HEK293 (cell line): ENCODE measurements around the gene MPPED2.

Source experiments
- CTCF ChIA-PET: fragments of 350-600 bp; formaldehyde crosslinking; extraction: SDS; loops from one replicate; lab custom pipeline; 2021; ENCODE audit warnings: antibody characterized with exemption; lab: Yijun Ruan, JAX
- POLR2A ChIA-PET: fragments of 300-600 bp; formaldehyde crosslinking; extraction: SDS; loops from one replicate; lab custom pipeline; 2020; ENCODE audit warnings: antibody characterized with exemption, inconsistent platforms; lab: Yijun Ruan, JAX
- H3K27ac ChIP-seq: fragments of 200-500 bp; sonication (Bioruptor generic); 2 replicates; pipeline ENCODE4 v1.5.1; 2014; ENCODE audit warnings: low read depth, low read length, control low read depth, inconsistent platforms; ENCODE audit errors: extremely low read depth
- H3K36me3 ChIP-seq, 2 experiments: fragments of 200-500 bp in 1 of 2; sonication (Bioruptor generic) in 1 of 2; 1 replicate in 1 of 2; 2 replicates in 1 of 2; pipeline ENCODE4 v1.5.1; 2014 to 2017; ENCODE audit warnings: inconsistent platforms in 2 of 2, low read length in 2 of 2; ENCODE audit not compliant: control insufficient read depth in 2 of 2, insufficient read depth in 1 of 2
- H3K4me1 ChIP-seq: fragments of 200-500 bp; sonication (Bioruptor generic); 2 replicates; pipeline ENCODE4 v1.5.1; 2014; ENCODE audit warnings: mild to moderate bottlenecking, low read length, inconsistent platforms; ENCODE audit not compliant: control insufficient read depth, insufficient read depth
- H3K4me3 ChIP-seq: 2 replicates; pipeline ENCODE4 v1.5.1; 2011; ENCODE audit warnings: low read depth, mild to moderate bottlenecking, control low read depth, low read length, moderate library complexity
- H3K9me3 ChIP-seq: fragments of 200-500 bp; sonication (Bioruptor generic); 2 replicates; pipeline ENCODE4 v1.5.1; 2014; ENCODE audit warnings: low read depth, low read length, inconsistent platforms; ENCODE audit not compliant: control insufficient read depth, insufficient read depth
- BCL11A ChIP-seq: fragments of 450-650 bp; formaldehyde crosslinking; IDR thresholded peaks from 2 replicates; pipeline ENCODE4 v1.5.1; 2016; ENCODE audit warnings: low read depth, missing biosample characterization, missing genetic modification characterization
- BCL6B ChIP-seq: fragments of 450-650 bp; formaldehyde crosslinking; IDR thresholded peaks from 2 replicates; pipeline ENCODE4 v1.5.1; 2017; ENCODE audit warnings: missing biosample characterization, missing genetic modification characterization
- KLF8 ChIP-seq: fragments of 450-650 bp; formaldehyde crosslinking; IDR thresholded peaks from 2 replicates; pipeline ENCODE4 v1.5.1; 2016; ENCODE audit warnings: missing biosample characterization, missing genetic modification characterization
- SALL2 ChIP-seq: fragments of 450-650 bp; formaldehyde crosslinking; IDR thresholded peaks from 2 replicates; pipeline ENCODE4 v1.5.0; 2017; ENCODE audit warnings: missing biosample characterization, mild to moderate bottlenecking, missing genetic modification characterization, borderline replicate concordance
- SP2 ChIP-seq: fragments of 450-650 bp; formaldehyde crosslinking; IDR thresholded peaks from 2 replicates; pipeline ENCODE4 v1.5.1; 2016; ENCODE audit warnings: missing biosample characterization, missing genetic modification characterization
- TCF7L2 ChIP-seq: IDR thresholded peaks from 2 replicates; pipeline ENCODE4 v1.6.1; 2011; ENCODE audit warnings: low read depth, mild to moderate bottlenecking, inconsistent platforms, low read length, moderate library complexity, borderline replicate concordance
- ZBTB10 ChIP-seq: fragments of 450-650 bp; formaldehyde crosslinking; IDR thresholded peaks from 2 replicates; pipeline ENCODE4 v1.5.1; 2016; ENCODE audit warnings: missing biosample characterization, missing genetic modification characterization
- ZBTB26 ChIP-seq: fragments of 450-650 bp; formaldehyde crosslinking; optimal IDR thresholded peaks from 2 replicates; pipeline ENCODE3; 2016; ENCODE audit warnings: missing biosample characterization, mild to moderate bottlenecking, missing genetic modification characterization
- ZBTB48 ChIP-seq: fragments of 450-650 bp; formaldehyde crosslinking; IDR thresholded peaks from 2 replicates; pipeline ENCODE4 v1.5.1; 2016; ENCODE audit warnings: missing biosample characterization, missing genetic modification characterization
- ZBTB7A ChIP-seq: fragments of 450-650 bp; formaldehyde crosslinking; IDR thresholded peaks from 2 replicates; pipeline ENCODE4 v1.5.1; 2016; ENCODE audit warnings: low read depth, missing biosample characterization, missing genetic modification characterization
- ZFP69B ChIP-seq: fragments of 450-650 bp; formaldehyde crosslinking; IDR thresholded peaks from 2 replicates; pipeline ENCODE4 v1.5.1; 2016; ENCODE audit warnings: missing biosample characterization, missing genetic modification characterization
- ZNF391 ChIP-seq: fragments of 450-650 bp; formaldehyde crosslinking; IDR thresholded peaks from 2 replicates; pipeline ENCODE4 v1.5.1; 2016; ENCODE audit warnings: low read depth, missing biosample characterization, missing genetic modification characterization, borderline replicate concordance
- ZNF529 ChIP-seq: fragments of 450-650 bp; formaldehyde crosslinking; IDR thresholded peaks from 2 replicates; pipeline ENCODE4 v1.5.1; 2017; ENCODE audit warnings: missing genetic modification characterization, missing biosample characterization; ENCODE audit not compliant: insufficient replicate concordance
- ZNF549 ChIP-seq: fragments of 450-650 bp; IDR thresholded peaks from 2 replicates; pipeline ENCODE4 v1.5.1; 2018; ENCODE audit warnings: missing biosample characterization, missing genetic modification characterization, mild to moderate bottlenecking, inconsistent platforms, moderate library complexity
- ZNF555 ChIP-seq: fragments of 450-650 bp; formaldehyde crosslinking; conservative IDR thresholded peaks from 2 replicates; pipeline ENCODE4 v1.5.1; 2017; ENCODE audit warnings: missing biosample characterization, mild to moderate bottlenecking, missing genetic modification characterization, inconsistent platforms
- ZNF658 ChIP-seq: fragments of 450-650 bp; formaldehyde crosslinking; IDR thresholded peaks from 2 replicates; pipeline ENCODE4; 2016; ENCODE audit warnings: missing biosample characterization, missing genetic modification characterization

Gene MPPED2

GRCh38 chr11:30496935-30497334 lies 89.2 kb downstream of the MPPED2 start:
- POLR2A ChIA-PET, result no interaction called here
- Histone ChIP-seq H3K9me3 (no peaks in the 10 kb centered on the region), H3K27ac (no peak overlapping the region), H3K4me3 (no peak overlapping the region)
- no peak for TF ChIP-seq SALL2 (tag by site-specific recombination)
- TF ChIP-seq ZBTB26 (tag by site-specific recombination), result no peak
- TF ChIP-seq ZNF391 (tag by site-specific recombination), result no peak
- TF ChIP-seq KLF8 (tag by site-specific recombination), result no peak
- no peak for TF ChIP-seq ZBTB48 (tag by site-specific recombination)
- TF ChIP-seq ZFP69B (tag by site-specific recombination), result no peak
- TF ChIP-seq, all 188 proteins: peak for 0
- CTCF ChIA-PET, result no interaction called here
- H3K36me3 ChIP-seq, result no peaks in the 10 kb centered on the region
- no peaks in the 10 kb centered on the region for H3K4me1 ChIP-seq

GRCh38 chr11:30495437-30495836 lies 90.7 kb downstream of the MPPED2 start:
- TF ChIP-seq ZNF555, result no peak
- Histone ChIP-seq H3K4me3 (no peak overlapping the region), H3K9me3 (no peaks in the 10 kb centered on the region), H3K36me3 (no peaks in the 10 kb centered on the region), H3K27ac (no peak overlapping the region), H3K4me1 (no peaks in the 10 kb centered on the region)
- POLR2A ChIA-PET, result interaction anchor here (1.0 kb wide), 1 partner anchor 173 kb away, joined by 3 read pairs; the partner anchor contains the start of gene ARL14EP
- CTCF ChIA-PET, result interaction anchor here (0.6 to 0.7 kb wide), 4 partner anchors 59 to 1176 kb away, joined by 3 read pairs; no protein-coding TSS in a partner anchor

GRCh38 chr11:30489511-30489910 lies 96.6 kb downstream of the MPPED2 start:
- H3K4me1 ChIP-seq, result peaks cover 11% of the 10 kb centered on the region
- POLR2A ChIA-PET, result no interaction called here

GRCh38 chr11:30489076-30489475 lies 97.1 kb downstream of the MPPED2 start:
- POLR2A ChIA-PET, result no interaction called here
- H3K9me3 ChIP-seq, result no peaks in the 10 kb centered on the region
- H3K4me1 ChIP-seq, result peaks cover 11% of the 10 kb centered on the region
- TF ChIP-seq ZBTB10 (tag by site-specific recombination), result no peak
- no peak for TF ChIP-seq TCF7L2
- no peak overlapping the region for H3K4me3 ChIP-seq
- CTCF ChIA-PET, result interaction anchor here (1.1 kb wide), 1 partner anchor 28 kb away, joined by 3 read pairs; no protein-coding TSS in a partner anchor
- peak overlapping the region; percentile 24; the same call in 1 of the 2 replicates for H3K27ac ChIP-seq
- H3K36me3 ChIP-seq, result no peaks in the 10 kb centered on the region

More at GRCh38 chr11:30489511-30489910, 96.6 kb downstream of the MPPED2 start:
- Histone ChIP-seq H3K27ac (no peak overlapping the region; the same call in 1 of the 2 replicates), H3K4me3 (no peak overlapping the region), H3K36me3 (no peaks in the 10 kb centered on the region), H3K9me3 (no peaks in the 10 kb centered on the region)
- CTCF ChIA-PET, result no interaction called here
- TF ChIP-seq SP2 (tag by site-specific recombination) (no peak), ZFP69B (tag by site-specific recombination) (no peak), ZNF549 (tag by site-specific recombination) (no peak), SALL2 (tag by site-specific recombination) (no peak), BCL11A (tag by site-specific recombination) (no peak), ZNF658 (tag by site-specific recombination) (no peak), ZNF529 (tag by site-specific recombination) (no peak), ZBTB7A (no peak), BCL6B (tag by site-specific recombination) (no peak)
